ENCODE results near the gene NPW.
A peak's percentile ranks its signal among the peaks of the same experiment; 100 is the strongest.

Gene NPW

DNA sequence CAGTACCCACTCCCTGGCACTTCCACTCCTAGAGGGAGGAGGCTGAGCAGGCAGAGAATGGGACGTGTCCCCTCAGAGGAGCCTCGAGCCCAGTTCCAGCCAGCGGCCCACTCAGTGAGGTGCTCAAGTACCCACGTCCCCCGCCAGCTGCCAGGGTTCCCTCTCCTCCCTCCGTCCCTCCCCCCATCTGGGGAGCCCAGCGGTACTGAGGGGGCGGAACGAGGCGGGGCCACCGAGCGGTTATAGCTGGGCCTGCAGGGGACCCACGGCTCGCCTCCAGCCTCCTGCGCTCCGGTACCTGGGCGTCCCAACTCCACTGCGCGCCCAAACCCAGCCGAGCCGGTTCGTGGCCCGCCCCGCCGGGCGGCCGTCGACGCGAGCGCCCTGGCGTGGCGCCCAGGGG is at the start of gene NPW:
Gene NPW (plus strand): TSS at position 268 of the 403 bp plus-strand sequence.
- no peak within 1 kb of the TSS for H3K4me2 ChIP-seq (ENCODE audit: low read length)

DNA sequence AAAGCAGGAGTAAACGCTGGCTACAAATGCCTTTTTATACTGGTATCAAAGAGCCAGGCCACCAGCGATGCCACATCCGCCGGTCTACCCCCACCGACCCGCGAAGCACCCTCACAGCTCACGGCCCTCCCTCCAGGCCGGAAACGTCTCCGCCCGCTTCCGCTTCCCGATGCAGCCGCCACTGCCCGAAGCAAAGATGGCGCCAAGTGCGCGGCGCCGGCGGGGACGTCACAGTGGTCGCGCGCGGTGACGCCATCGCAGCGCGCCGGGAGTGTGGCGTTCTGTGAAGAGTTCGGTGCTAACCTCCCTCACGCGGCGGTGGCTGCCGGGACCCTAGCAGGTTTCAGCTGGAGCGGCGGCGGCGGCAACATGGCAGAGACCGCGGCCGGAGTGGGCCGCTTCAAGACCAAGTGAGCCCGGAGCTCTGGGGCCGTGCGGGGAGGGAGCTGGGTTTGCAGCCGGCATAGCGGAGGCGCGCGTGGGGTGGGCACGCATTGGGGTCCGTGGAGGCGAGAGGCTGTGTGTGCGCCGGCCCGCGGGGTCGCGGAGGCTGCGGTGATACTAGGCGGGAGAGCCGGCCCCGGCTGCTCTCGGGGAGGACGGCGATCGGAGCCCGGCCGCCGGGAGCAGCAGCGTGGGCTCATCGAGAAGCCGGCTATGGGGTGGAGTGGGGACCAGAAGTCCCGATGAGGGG is 47.6 kb upstream of the NPW start, which contains the start of gene TBL3:
Gene TBL3 (plus strand): TSS at position 258 of the 694 bp plus-strand sequence. CDS start 112 bp downstream, at position 370.
- Histone ChIP-seq H3K79me2 (ENCODE audit: low read length) (peaks cover 38% of the 10 kb centered on the region), H3K9me3 (ENCODE audit: insufficient read depth, low read length) (no peaks in the 10 kb centered on the region), H3K4me1 (ENCODE audit: low read length) (peaks cover 14% of the 10 kb centered on the region), H3K27me3 (ENCODE audit: low read depth, low read length) (no peaks in the 10 kb centered on the region), H4K20me1 (ENCODE audit: insufficient read depth, low read length) (no peaks in the 10 kb centered on the region), H3K27ac (ENCODE audit: low read length) (peak within 1 kb of the TSS; percentile 83), H3K4me2 (ENCODE audit: low read length) (peak within 1 kb of the TSS; percentile 88), H2AFZ (ENCODE audit: low read depth, low read length) (peak within 1 kb of the TSS; percentile 84), H3K9ac (ENCODE audit: low read length) (peak within 1 kb of the TSS; percentile 98), H3K4me3 (ENCODE audit: low read length) (peak within 1 kb of the TSS; percentile 100), H3K36me3 (replicated peaks; ENCODE audit: low read depth, low read length) (peaks cover 16% of the 10 kb centered on the region)
- TF ChIP-seq, protein P1, sequence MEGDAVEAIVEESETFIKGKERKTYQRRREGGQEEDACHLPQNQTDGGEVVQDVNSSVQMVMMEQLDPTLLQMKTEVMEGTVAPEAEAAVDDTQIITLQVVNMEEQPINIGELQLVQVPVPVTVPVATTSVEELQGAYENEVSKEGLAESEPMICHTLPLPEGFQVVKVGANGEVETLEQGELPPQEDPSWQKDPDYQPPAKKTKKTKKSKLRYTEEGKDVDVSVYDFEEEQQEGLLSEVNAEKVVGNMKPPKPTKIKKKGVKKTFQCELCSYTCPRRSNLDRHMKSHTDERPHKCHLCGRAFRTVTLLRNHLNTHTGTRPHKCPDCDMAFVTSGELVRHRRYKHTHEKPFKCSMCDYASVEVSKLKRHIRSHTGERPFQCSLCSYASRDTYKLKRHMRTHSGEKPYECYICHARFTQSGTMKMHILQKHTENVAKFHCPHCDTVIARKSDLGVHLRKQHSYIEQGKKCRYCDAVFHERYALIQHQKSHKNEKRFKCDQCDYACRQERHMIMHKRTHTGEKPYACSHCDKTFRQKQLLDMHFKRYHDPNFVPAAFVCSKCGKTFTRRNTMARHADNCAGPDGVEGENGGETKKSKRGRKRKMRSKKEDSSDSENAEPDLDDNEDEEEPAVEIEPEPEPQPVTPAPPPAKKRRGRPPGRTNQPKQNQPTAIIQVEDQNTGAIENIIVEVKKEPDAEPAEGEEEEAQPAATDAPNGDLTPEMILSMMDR (IDR thresholded peaks at IDR 0.05; ENCODE audit: low read depth, low read length): no peak
- TF ChIP-seq EZH2phosphoT487 (IDR thresholded peaks at IDR 0.05; ENCODE audit: low read depth): no peak

More for the DNA sequence above, at the start of gene NPW:
- no peaks in the 10 kb centered on the region for H3K9me3 ChIP-seq (ENCODE audit: insufficient read depth, low read length)
- H4K20me1 ChIP-seq (ENCODE audit: insufficient read depth, low read length): no peaks in the 10 kb centered on the region
- no peaks in the 10 kb centered on the region for H3K36me3 ChIP-seq (replicated peaks; ENCODE audit: low read depth, low read length)
- TF ChIP-seq EZH2phosphoT487 (IDR thresholded peaks at IDR 0.05; ENCODE audit: low read depth): no peak
- TF ChIP-seq, protein P1 (IDR thresholded peaks at IDR 0.05; ENCODE audit: low read depth, low read length): no peak
- H3K27me3 ChIP-seq (ENCODE audit: low read depth, low read length): no peaks in the 10 kb centered on the region
- no peak within 1 kb of the TSS for H2AFZ ChIP-seq (ENCODE audit: low read depth, low read length)
- no peak within 1 kb of the TSS for H3K9ac ChIP-seq (ENCODE audit: low read length)
- H3K27ac ChIP-seq (ENCODE audit: low read length): no peak within 1 kb of the TSS
- no peaks in the 10 kb centered on the region for H3K79me2 ChIP-seq (ENCODE audit: low read length)
- peaks cover 10% of the 10 kb centered on the region; the same call in 1 of the 2 replicates for H3K4me1 ChIP-seq (ENCODE audit: low read length)
- H3K4me3 ChIP-seq (ENCODE audit: low read length): no peak within 1 kb of the TSS

DNA sequence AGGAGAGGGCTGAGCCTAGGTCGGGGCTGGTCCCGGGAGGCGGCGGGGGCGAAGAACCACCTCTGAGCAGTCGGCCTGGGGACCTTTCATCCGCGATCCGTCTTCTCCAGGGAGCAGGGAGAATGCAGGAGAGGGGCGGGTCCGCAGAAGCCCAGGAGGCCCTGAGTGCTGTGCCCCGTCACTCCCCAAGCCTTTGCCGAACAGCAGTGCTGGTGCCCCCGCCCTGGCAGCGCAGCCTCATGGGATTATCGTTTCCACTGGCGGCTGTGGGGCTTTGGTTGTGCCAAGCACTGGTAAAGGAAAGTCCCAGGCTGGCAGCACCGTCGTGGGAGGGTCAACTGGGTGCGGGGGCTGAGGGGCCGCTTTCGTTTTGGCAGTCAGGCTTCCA is 47.1 kb upstream of the NPW start:
- TF ChIP-seq EZH2phosphoT487 (IDR thresholded peaks at IDR 0.05; ENCODE audit: low read depth): no peak
- TF ChIP-seq, protein P1 (IDR thresholded peaks at IDR 0.05; ENCODE audit: low read depth, low read length): no peak
- Histone ChIP-seq H3K79me2 (ENCODE audit: low read length) (peaks cover 36% of the 10 kb centered on the region), H3K27ac (ENCODE audit: low read length) (no peak overlapping the region), H3K9ac (ENCODE audit: low read length) (peak overlapping the region; percentile 87), H2AFZ (ENCODE audit: low read depth, low read length) (no peak overlapping the region), H3K4me1 (ENCODE audit: low read length) (peaks cover 14% of the 10 kb centered on the region), H4K20me1 (ENCODE audit: insufficient read depth, low read length) (no peaks in the 10 kb centered on the region), H3K27me3 (ENCODE audit: low read depth, low read length) (no peaks in the 10 kb centered on the region), H3K36me3 (replicated peaks; ENCODE audit: low read depth, low read length) (peaks cover 16% of the 10 kb centered on the region), H3K4me2 (ENCODE audit: low read length) (peak overlapping the region; percentile 88), H3K4me3 (ENCODE audit: low read length) (peak overlapping the region; percentile 100), H3K9me3 (ENCODE audit: insufficient read depth, low read length) (no peaks in the 10 kb centered on the region)

DNA sequence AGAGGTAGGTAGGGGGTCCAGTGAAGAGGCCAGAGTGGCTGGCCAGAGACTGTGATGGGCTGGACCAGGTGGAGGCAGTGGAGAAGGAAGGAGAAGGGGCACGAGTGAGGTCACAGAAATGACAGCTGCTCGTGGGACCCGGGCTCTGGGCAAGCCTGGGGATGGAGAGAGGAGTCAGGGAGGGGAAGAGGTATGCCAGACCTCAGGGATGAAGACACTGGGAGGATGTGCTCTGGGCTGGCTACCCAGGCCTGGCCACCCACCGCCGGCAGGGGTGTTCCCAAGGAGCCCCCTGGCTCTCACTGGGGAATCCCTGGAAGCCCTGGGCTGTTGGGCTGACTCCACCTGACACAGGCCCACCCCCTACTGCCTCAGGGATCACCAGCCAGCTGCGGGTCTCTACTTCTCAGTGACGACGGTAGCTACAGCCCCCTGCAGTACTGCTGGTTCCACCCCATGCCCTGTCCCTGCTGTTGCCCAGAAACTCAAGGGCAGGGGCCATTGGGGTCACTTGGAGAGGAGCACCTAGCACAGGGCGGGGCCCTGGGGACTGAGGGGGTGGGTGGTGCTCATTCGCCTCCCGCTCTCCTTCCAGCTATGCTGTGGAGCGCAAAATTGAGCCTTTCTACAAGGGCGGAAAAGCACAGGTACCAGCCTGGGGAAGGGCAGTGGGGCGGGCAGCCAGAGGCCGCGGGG is 46.0 kb upstream of the NPW start:
- no peak overlapping the region for H2AFZ ChIP-seq (ENCODE audit: low read depth, low read length)
- H3K36me3 ChIP-seq (replicated peaks; ENCODE audit: low read depth, low read length): peaks cover 18% of the 10 kb centered on the region
- H3K4me1 ChIP-seq (ENCODE audit: low read length): peaks cover 14% of the 10 kb centered on the region
- H3K9ac ChIP-seq (ENCODE audit: low read length): no peak overlapping the region
- H3K4me2 ChIP-seq (ENCODE audit: low read length): 0 out of 2 replicates have a peak overlapping the region, but pooled peaks have one; percentile 20
- peaks cover 36% of the 10 kb centered on the region for H3K79me2 ChIP-seq (ENCODE audit: low read length)
- H3K9me3 ChIP-seq (ENCODE audit: insufficient read depth, low read length): no peaks in the 10 kb centered on the region
- TF ChIP-seq EZH2phosphoT487 (IDR thresholded peaks at IDR 0.05; ENCODE audit: low read depth): no peak
- TF ChIP-seq, protein P1 (IDR thresholded peaks at IDR 0.05; ENCODE audit: low read depth, low read length): no peak
- H3K4me3 ChIP-seq (ENCODE audit: low read length): no peak overlapping the region
- no peak overlapping the region for H3K27ac ChIP-seq (ENCODE audit: low read length)
- H4K20me1 ChIP-seq (ENCODE audit: insufficient read depth, low read length): no peaks in the 10 kb centered on the region
- no peaks in the 10 kb centered on the region for H3K27me3 ChIP-seq (ENCODE audit: low read depth, low read length)
